ENCODE measurements around the gene RPUSD4. TPM values are rescaled to one million over a fixed set of nuclear protein-coding genes. Genes with fewer than 3 reads are reported as not detected.

Gene RPUSD4
- total RNA-seq, 4 donors from 2014 or later = 53.3 to 93.8 (median 69.2) TPM

- H3K27ac ChIP-seq = peak overlapping the region; percentile 78 to 95 (median 92)
- no peaks in the 10 kb centered on the region for H3K27me3 ChIP-seq
- intact Hi-C loops (cut with DNase I; ENCODE audit: low total_unique reads) = no loop called here
- H3K9me3 ChIP-seq = no peaks in the 10 kb centered on the region
- in situ Hi-C loops (cut with MboI; ENCODE audit: low sequenced_read_pairs in 4 of 4) = loop anchor here in 2 of 4 donors (10.0 kb wide), 3 partner anchors 80 to 260 kb away; partner anchors contain the start of gene CDON (in 1 of the 2)
- H3K4me3 ChIP-seq = no peak overlapping the region
- H3K36me3 ChIP-seq = peaks cover 0 to 45% of the 10 kb centered on the region in 2 donors
- TF ChIP-seq POLR2A (IDR thresholded peaks at IDR 0.05) (no peak), CTCF (IDR thresholded peaks at IDR 0.05 in 4 of 5, conservative IDR thresholded peaks at IDR 0.05 in 1 of 5) (no peak)
- DNase-seq (no peak), ATAC-seq (no peak)
- peaks cover 57 to 73% of the 10 kb centered on the region in 2 donors for H3K4me1 ChIP-seq
Observed at GRCh38 chr11:126195119-126195518, 16.3 kb downstream of the RPUSD4 start.

GRCh38 chr11:126194121-126194543 is 17.3 kb downstream of the RPUSD4 start:
- Histone ChIP-seq H3K36me3 (peaks cover 0 to 45% of the 10 kb centered on the region in 2 donors), H3K4me1 (peaks cover 48 to 64% of the 10 kb centered on the region in 2 donors), H3K27ac (peak overlapping the region in 3 of 4 donors; percentile 36 to 93 (median 37)), H3K4me3 (no peak overlapping the region), H3K27me3 (no peaks in the 10 kb centered on the region), H3K9me3 (no peaks in the 10 kb centered on the region)
- peak in 1 of 2 donors; percentile 21 for ATAC-seq
- in situ Hi-C loops (cut with MboI; ENCODE audit: low sequenced_read_pairs in 4 of 4) = loop anchor here (5.0 to 10.0 kb wide), 4 partner anchors 79 to 272 kb away; partner anchors contain the start of gene CDON (in 1 of the 4)
- TF ChIP-seq POLR2A (IDR thresholded peaks at IDR 0.05) (no peak), CTCF (IDR thresholded peaks at IDR 0.05 in 4 of 5, conservative IDR thresholded peaks at IDR 0.05 in 1 of 5) (peak; percentile 62 to 73 (median 71))
- intact Hi-C loops (cut with DNase I; ENCODE audit: low total_unique reads) = loop anchor here (1.0 to 5.0 kb wide), 2 partner anchors 82 to 252 kb away; no protein-coding TSS in a partner anchor
- DNase-seq = no peak

GRCh38 chr11:126193038-126193478 is 18.4 kb downstream of the RPUSD4 start:
- TF ChIP-seq POLR2A (IDR thresholded peaks at IDR 0.05) (no peak), CTCF (IDR thresholded peaks at IDR 0.05 in 4 of 5, conservative IDR thresholded peaks at IDR 0.05 in 1 of 5) (no peak)
- in situ Hi-C loops (cut with MboI; ENCODE audit: low sequenced_read_pairs in 4 of 4) (loop anchor here (5.0 to 10.0 kb wide), 4 partner anchors 78 to 271 kb away; partner anchors contain the start of gene CDON (in 1 of the 4)), intact Hi-C loops (cut with DNase I; ENCODE audit: low total_unique reads) (loop anchor here (5.0 kb wide), 1 partner anchor 81 kb away; no protein-coding TSS in a partner anchor)
- ATAC-seq = no peak
- H3K27me3 ChIP-seq = no peaks in the 10 kb centered on the region
- no peak overlapping the region for H3K4me3 ChIP-seq
- H3K9me3 ChIP-seq = no peaks in the 10 kb centered on the region
- no peak for DNase-seq
- peaks cover 38 to 54% of the 10 kb centered on the region in 2 donors for H3K4me1 ChIP-seq
- peaks cover 0 to 39% of the 10 kb centered on the region in 2 donors for H3K36me3 ChIP-seq
- H3K27ac ChIP-seq = peak overlapping the region in 2 of 4 donors; percentile 36 to 93

- no peak overlapping the region for H3K27ac ChIP-seq
- peaks cover 32 to 47% of the 10 kb centered on the region in 2 donors for H3K4me1 ChIP-seq
- H3K27me3 ChIP-seq = no peaks in the 10 kb centered on the region
- ATAC-seq (no peak), DNase-seq (no peak)
- intact Hi-C loops (cut with DNase I; ENCODE audit: low total_unique reads) = loop anchor here (1.0 to 5.0 kb wide), 2 partner anchors 80 to 269 kb away; no protein-coding TSS in a partner anchor
- TF ChIP-seq CTCF (IDR thresholded peaks at IDR 0.05 in 4 of 5, conservative IDR thresholded peaks at IDR 0.05 in 1 of 5) (no peak), POLR2A (IDR thresholded peaks at IDR 0.05) (no peak)
- H3K36me3 ChIP-seq = peaks cover 0 to 38% of the 10 kb centered on the region in 2 donors
- no peaks in the 10 kb centered on the region for H3K9me3 ChIP-seq
- H3K4me3 ChIP-seq = no peak overlapping the region
- in situ Hi-C loops (cut with MboI; ENCODE audit: low sequenced_read_pairs in 4 of 4) = loop anchor here (5.0 to 10.0 kb wide), 4 partner anchors 78 to 270 kb away; partner anchors contain the start of gene CDON (in 1 of the 4)
Observed at GRCh38 chr11:126192361-126192760, 19.1 kb downstream of the RPUSD4 start.

All from gastrocnemius medialis (tissue), 4 donors.